Natural killer cell treated with Interleukin-12 subunit alpha and Interleukin-12 subunit beta and Interleukin-15 and Interleukin-18, amount 100 ng/mL, for 72 hours (primary cell): ENCODE measurements around the gene IQCC. TPM values are rescaled to one million over a fixed set of nuclear protein-coding genes. Genes with fewer than 3 reads are reported as not detected.

Source experiments
- ATAC-seq, 2 donors: fragments of 150-1000 bp; cut with Tn5 transposase in 1 of 2; sonication (Bioruptor Pico), chemical (Tn5 transposase) in 1 of 2; 2 replicates each; pipeline ENCODE4 v1.10.0; 2021
- DNase-seq: peaks from one replicate; pipeline ENCODE4 v3.0.0; 2022; ENCODE audit warnings: low spot score
- H3K27ac Mint-ChIP-seq, 2 donors: 1 replicate in 1 of 2; 2 replicates in 1 of 2; pipeline ENCODE4 v1.8.0; 2022; ENCODE audit warnings: mixed read lengths in 2 of 2, mild to moderate bottlenecking in 1 of 2, moderate library complexity in 1 of 2
- H3K27me3 Mint-ChIP-seq, 2 donors: 1 replicate in 1 of 2; 2 replicates in 1 of 2; pipeline ENCODE4 v1.8.0; 2022; ENCODE audit warnings: mixed read lengths in 2 of 2
- H3K36me3 Mint-ChIP-seq: one replicate; pipeline ENCODE4 v1.8.0; 2022; ENCODE audit warnings: mixed read lengths
- H3K4me1 Mint-ChIP-seq, 2 donors: 1 replicate in 1 of 2; 2 replicates in 1 of 2; pipeline ENCODE4 v1.8.0; 2022; ENCODE audit warnings: low read depth in 2 of 2, mixed read lengths in 2 of 2, mild to moderate bottlenecking in 1 of 2
- H3K4me3 Mint-ChIP-seq: one replicate; pipeline ENCODE4 v1.8.0; 2022; ENCODE audit warnings: mixed read lengths
- H3K9me3 Mint-ChIP-seq: 2 replicates; pipeline ENCODE4 v1.8.0; 2022; ENCODE audit warnings: mixed read lengths
- total RNA-seq, 2 donors: library from RNA; stranded (reverse); gene quantifications; one replicate each; pipeline ENCODE4 v1.2.3, GENCODE V29; 2022

Gene IQCC
- total RNA-seq, 2 donors from 2014 or later: 1.7 to 5.0 TPM

- Mint-ChIP-seq H3K27me3 (no peaks in the 10 kb centered on the region), H3K27ac (peak overlapping the region; percentile 71 to 94), H3K9me3 (no peaks in the 10 kb centered on the region), H3K4me1 (peaks cover 39 to 50% of the 10 kb centered on the region in 2 donors), H3K4me3 (peak overlapping the region; percentile 95), H3K36me3 (peaks cover 10% of the 10 kb centered on the region)
- ATAC-seq (no peak), DNase-seq (no peak)
Observed at GRCh38 chr1:32199717-32200072, 5.8 kb upstream of the IQCC start.

DNA sequence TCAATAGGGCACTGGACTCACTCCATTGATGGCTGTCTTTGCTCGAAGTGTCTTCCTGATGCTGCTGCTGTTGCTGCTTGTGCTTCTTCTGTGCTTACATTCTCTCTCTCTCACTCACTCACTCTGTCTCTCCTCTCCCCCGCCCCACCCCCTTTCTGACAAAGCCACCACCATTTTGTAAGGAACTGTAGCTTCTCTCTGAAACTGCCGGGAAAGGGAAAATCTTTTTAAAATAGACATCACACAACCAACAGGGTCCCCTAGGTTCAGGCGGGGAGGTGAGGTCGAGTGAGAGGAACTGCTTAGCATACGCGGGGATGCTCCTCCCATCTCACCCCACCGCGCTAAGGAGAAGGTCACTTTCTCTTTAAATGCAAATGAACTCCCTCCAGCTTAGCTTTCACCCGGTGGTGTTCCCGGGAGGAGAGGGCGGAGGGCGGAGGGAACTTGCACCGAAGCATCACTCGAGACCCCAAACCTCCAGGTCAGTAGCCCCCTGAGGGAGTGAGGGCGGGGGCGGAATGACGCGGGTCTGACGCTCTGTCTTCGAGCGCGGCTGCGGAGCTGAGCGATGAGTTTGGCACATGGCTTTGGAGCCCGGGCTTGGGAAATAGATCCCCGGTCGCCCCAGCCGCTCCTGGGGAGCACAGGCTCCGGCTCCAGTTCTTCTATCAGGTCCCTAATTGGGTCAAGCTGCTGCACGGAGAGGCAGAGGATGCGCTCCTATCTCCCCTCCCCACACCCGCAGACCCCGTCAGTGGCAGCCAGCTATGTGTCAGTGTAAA is 5.1 kb upstream of the IQCC start, which contains the start of gene CCDC28B:
TSS of gene CCDC28B (plus strand) at position 370 of the 785 bp plus-strand sequence. CDS start 1,341 bp downstream, outside the sequence.
- no peaks in the 10 kb centered on the region for H3K27me3 Mint-ChIP-seq
- DNase-seq: peak; percentile 72
- peak within 1 kb of the TSS; percentile 92 to 94 for H3K27ac Mint-ChIP-seq
- H3K4me1 Mint-ChIP-seq: peaks cover 39 to 45% of the 10 kb centered on the region in 2 donors
- no peaks in the 10 kb centered on the region for H3K9me3 Mint-ChIP-seq
- H3K36me3 Mint-ChIP-seq: peaks cover 10% of the 10 kb centered on the region
- peak; percentile 55 to 67 for ATAC-seq
- peak within 1 kb of the TSS; percentile 95 for H3K4me3 Mint-ChIP-seq

DNA sequence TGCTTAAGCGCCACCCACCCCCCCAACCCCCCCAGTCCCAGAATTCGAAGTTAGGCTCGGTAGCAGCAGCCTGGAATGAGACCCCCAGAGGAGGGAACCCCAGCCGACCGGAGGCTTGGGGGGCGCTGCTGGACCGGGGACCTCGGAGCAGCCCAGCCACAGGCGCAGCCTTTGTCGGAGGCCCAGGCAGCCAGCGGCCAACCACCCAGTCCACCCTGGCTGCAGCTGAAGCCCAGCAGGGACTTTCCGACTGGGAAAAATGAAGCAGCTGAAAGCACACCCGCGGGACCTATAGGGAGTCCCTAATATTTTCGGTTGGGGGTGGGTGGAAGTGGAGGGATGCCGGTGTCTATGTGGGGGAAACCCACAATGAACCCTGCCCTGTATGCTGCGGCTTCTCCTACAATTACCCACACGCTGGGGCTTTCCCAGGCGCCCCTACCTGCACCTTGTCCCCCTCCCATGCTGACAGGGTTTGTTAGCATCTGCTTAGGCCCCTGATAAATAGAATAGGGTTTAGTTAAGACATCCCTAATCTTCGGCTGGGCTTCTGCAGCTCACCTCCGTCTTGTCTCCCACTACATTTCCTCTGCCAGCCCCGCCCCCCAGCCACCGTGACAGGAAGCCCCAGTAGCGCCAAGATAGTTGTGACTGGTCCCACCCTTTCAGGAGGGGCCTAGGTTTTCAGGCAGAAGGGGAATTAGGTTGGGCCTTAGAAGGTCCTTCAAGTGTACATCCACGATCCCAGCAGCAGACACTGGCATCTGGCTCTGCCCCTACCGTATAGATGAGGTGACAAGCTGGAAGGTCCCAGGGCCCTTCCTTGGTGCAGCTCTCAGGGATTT is 4.2 kb upstream of the IQCC start:
- ATAC-seq (peak; percentile 69 to 75), DNase-seq (peak; percentile 84)
- Mint-ChIP-seq H3K27me3 (no peaks in the 10 kb centered on the region), H3K4me3 (peak overlapping the region; percentile 95), H3K27ac (peak overlapping the region; percentile 92 to 94), H3K9me3 (no peaks in the 10 kb centered on the region), H3K36me3 (peaks cover 6% of the 10 kb centered on the region), H3K4me1 (peaks cover 37 to 46% of the 10 kb centered on the region in 2 donors)

DNA sequence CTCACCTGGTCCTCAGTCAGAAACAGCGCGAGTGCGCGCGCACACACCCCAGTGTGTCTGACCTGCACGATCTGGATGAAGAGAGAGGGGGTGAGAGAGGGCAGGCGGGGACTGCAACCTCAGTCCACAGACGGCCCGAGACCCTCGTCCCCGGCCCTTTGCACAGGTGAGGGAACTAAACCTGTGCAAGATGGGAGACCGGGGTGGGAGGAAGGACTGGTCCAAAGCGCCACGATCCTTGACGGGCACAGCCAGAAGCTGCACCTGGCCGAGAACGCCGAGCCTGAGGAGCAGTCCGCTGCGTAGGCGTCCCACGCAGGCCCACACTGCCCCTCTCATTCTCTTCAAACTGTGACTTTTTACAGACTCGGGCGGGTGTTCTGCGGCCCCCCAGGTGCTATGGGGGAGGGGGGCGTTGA is 519 bp upstream of the IQCC start:
- no peak for DNase-seq
- no peak for ATAC-seq
- no peaks in the 10 kb centered on the region for H3K9me3 Mint-ChIP-seq
- no peaks in the 10 kb centered on the region for H3K27me3 Mint-ChIP-seq
- peak overlapping the region; percentile 91 for H3K4me3 Mint-ChIP-seq
- H3K27ac Mint-ChIP-seq: no peak overlapping the region
- H3K4me1 Mint-ChIP-seq: peaks cover 29 to 34% of the 10 kb centered on the region in 2 donors
- H3K36me3 Mint-ChIP-seq: no peaks in the 10 kb centered on the region

DNA sequence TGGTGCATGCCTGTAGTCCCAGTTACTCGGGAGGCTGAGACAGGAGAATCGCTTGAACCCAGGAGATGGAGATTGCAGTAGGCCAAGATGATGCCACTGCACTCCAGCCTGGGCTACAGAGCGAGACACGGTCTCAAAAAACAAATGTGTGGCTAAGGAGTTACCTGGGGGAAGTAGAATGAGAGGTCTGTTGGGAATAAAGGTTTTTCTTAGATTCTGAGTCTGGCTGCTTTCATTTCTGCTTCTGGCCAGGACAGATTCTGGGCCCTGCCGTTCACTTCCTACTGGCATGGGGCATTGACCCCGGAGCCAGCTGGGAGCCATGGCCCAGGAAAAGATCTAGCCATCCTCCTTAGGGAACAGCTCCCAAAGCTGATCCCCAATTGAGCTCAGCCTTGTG is 3.0 kb downstream of the IQCC start:
- no peak for ATAC-seq
- no peaks in the 10 kb centered on the region for H3K9me3 Mint-ChIP-seq
- H3K4me1 Mint-ChIP-seq: peaks cover 7 to 13% of the 10 kb centered on the region in 2 donors
- H3K27ac Mint-ChIP-seq: no peak overlapping the region
- H3K4me3 Mint-ChIP-seq: no peak overlapping the region
- no peak for DNase-seq
- H3K27me3 Mint-ChIP-seq: no peaks in the 10 kb centered on the region
- no peaks in the 10 kb centered on the region for H3K36me3 Mint-ChIP-seq

DNA sequence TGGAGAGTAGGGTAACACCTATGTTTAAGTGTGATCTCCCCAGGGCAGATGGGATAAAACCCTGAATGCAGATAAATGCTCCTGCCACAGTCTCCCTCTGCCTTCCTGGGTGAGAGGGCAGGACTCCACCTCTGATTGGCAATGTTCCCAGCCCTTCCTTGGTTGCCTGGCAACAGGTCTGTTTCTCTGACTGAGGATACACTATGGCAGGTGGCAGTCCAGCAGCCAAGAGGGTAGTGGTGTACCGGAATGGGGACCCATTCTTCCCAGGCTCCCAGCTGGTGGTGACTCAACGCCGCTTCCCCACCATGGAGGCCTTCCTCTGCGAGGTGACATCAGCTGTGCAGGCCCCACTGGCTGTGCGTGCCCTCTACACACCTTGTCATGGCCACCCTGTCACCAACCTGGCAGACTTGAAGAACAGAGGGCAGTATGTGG is 3.4 kb downstream of the IQCC start, which contains the start of gene DCDC2B:
TSS of gene DCDC2B (plus strand) at position 199 of the 438 bp plus-strand sequence. CDS start at position 204, 5 bp downstream.
- H3K27me3 Mint-ChIP-seq: no peaks in the 10 kb centered on the region
- H3K4me1 Mint-ChIP-seq: peaks cover 7 to 10% of the 10 kb centered on the region in 2 donors
- no peaks in the 10 kb centered on the region for H3K9me3 Mint-ChIP-seq
- no peak within 1 kb of the TSS for H3K27ac Mint-ChIP-seq
- DNase-seq (no peak), ATAC-seq (no peak)
- no peak within 1 kb of the TSS for H3K4me3 Mint-ChIP-seq
- no peaks in the 10 kb centered on the region for H3K36me3 Mint-ChIP-seq

DNA sequence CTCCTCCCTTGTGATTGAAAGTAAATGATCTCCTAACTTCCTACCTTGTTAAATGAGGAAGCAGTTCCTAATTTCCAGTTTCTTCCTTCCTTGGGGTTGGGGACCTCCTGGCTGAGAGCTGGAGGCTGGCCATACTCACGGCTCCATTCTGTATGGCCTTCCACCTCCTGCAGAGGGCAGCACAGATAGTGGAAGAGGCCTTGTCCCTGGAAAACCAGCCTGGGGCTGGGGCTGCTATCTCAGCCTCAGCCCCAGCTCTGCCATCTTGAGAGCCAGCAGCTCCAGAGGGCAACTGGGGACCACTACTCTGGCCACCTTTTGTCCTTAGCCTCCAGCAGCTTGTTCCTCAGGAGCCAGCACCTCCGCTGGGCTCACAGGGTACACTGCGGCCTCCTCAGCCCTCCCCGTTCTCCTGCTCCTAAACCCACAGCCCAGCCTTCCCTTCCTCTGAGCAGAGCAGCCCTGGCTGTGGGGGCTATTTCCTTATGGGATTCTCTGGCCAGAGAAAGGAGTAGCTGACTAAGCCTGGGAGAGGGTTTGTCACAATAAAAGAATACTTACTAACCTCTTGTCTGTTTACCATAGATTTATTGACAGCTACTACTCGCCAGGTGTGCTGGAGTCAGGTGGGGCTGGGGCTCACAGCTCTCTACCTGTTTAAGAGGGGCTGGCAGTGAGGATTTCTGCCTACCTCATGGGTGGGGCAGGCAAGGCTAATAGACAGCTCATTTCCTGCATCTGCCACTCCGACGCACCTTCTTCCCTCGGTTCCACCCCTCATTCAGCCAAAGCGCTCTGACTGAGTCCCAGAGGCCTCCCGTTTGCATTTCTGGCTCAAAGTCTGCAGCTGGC is 10.4 kb downstream of the IQCC start:
- H3K4me1 Mint-ChIP-seq: peaks cover 3 to 5% of the 10 kb centered on the region in 2 donors
- DNase-seq (no peak), ATAC-seq (peak; percentile 70 to 83)
- H3K36me3 Mint-ChIP-seq: no peaks in the 10 kb centered on the region
- no peak overlapping the region for H3K27ac Mint-ChIP-seq
- H3K4me3 Mint-ChIP-seq: no peak overlapping the region
- H3K9me3 Mint-ChIP-seq: no peaks in the 10 kb centered on the region
- H3K27me3 Mint-ChIP-seq: no peaks in the 10 kb centered on the region

DNA sequence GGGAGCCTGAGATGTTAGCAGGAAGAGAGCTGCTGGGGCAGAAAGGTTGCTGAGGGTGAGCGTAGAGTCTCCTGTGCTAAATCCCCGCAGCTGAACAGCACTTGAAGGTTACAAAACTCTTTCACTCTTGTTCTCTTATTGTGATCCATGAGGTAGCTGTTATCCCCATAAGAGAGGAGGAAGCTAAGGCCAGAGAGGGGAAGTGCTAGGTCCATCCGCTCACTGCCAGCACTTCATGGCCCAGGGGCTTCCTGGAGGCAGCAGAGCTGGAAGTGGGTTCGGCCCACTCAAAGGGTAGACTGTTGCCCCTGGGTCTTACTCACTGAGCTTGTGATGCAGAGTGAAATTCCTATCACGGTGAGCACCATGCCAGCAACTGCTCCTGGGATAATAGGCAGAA is 11.1 kb downstream of the IQCC start:
- DNase-seq (no peak), ATAC-seq (no peak)
- H3K9me3 Mint-ChIP-seq: no peaks in the 10 kb centered on the region
- H3K27me3 Mint-ChIP-seq: no peaks in the 10 kb centered on the region
- no peak overlapping the region for H3K4me3 Mint-ChIP-seq
- no peaks in the 10 kb centered on the region for H3K36me3 Mint-ChIP-seq
- no peak overlapping the region for H3K27ac Mint-ChIP-seq
- peaks cover 7 to 10% of the 10 kb centered on the region in 2 donors for H3K4me1 Mint-ChIP-seq

DNA sequence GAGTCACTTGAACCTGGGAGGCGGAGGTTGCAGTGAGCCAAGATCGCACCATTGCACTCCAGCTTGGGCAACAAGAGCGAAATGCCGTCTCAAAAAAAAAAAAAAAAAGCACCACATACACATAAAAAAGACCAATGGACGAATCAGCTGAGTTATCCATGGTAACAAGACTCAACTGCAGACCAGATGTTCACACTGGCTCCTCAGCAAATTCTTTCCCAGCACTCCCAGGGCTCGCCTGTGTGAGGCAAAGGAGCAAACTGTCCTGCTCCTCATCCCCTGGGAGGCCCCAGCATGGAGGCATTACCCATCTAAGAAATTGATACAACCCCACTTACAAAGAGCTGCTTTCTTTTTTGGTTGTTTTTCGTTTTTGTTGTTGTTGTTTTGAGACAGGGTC is 13.6 kb downstream of the IQCC start:
- Mint-ChIP-seq H3K36me3 (no peaks in the 10 kb centered on the region), H3K27ac (no peak overlapping the region)

GRCh38 chr1:32220746-32221580 is 15.5 kb downstream of the IQCC start:
- H3K36me3 Mint-ChIP-seq: peaks cover 4% of the 10 kb centered on the region

More for the DNA sequence above, 13.6 kb downstream of the IQCC start:
- no peak overlapping the region for H3K4me3 Mint-ChIP-seq
- DNase-seq: no peak
- H3K9me3 Mint-ChIP-seq: no peaks in the 10 kb centered on the region
- no peak for ATAC-seq
- peaks cover 15 to 21% of the 10 kb centered on the region in 2 donors for H3K4me1 Mint-ChIP-seq
- no peaks in the 10 kb centered on the region for H3K27me3 Mint-ChIP-seq

GRCh38 chr1:32221581-32221979 is 16.1 kb downstream of the IQCC start:
- ATAC-seq (no peak), DNase-seq (no peak)
- Mint-ChIP-seq H3K27ac (peak overlapping the region; percentile 86 to 95), H3K36me3 (peaks cover 4% of the 10 kb centered on the region), H3K9me3 (no peaks in the 10 kb centered on the region), H3K27me3 (no peaks in the 10 kb centered on the region), H3K4me3 (peak overlapping the region; percentile 90), H3K4me1 (peaks cover 20 to 25% of the 10 kb centered on the region in 2 donors)

More at GRCh38 chr1:32220746-32221580, 15.5 kb downstream of the IQCC start:
- ATAC-seq (no peak), DNase-seq (no peak)
- H3K4me3 Mint-ChIP-seq: peak overlapping the region; percentile 90
- H3K9me3 Mint-ChIP-seq: no peaks in the 10 kb centered on the region
- H3K27ac Mint-ChIP-seq: peak overlapping the region; percentile 86 to 95
- H3K27me3 Mint-ChIP-seq: no peaks in the 10 kb centered on the region
- peaks cover 20 to 25% of the 10 kb centered on the region in 2 donors for H3K4me1 Mint-ChIP-seq

GRCh38 chr1:32221980-32222755 is 16.7 kb downstream of the IQCC start, which contains the start of the genes EIF3I and TMEM234:
Gene EIF3I, plus strand, starts transcription at chr1:32222407. Its CDS starts 35 bp downstream, at chr1:32222442.
Gene TMEM234, minus strand, starts transcription at chr1:32222353. Its CDS starts 31 bp downstream, at chr1:32222322.
- DNase-seq (peak; percentile 93), ATAC-seq (peak; percentile 95 to 97)
- no peaks in the 10 kb centered on the region for H3K27me3 Mint-ChIP-seq
- H3K36me3 Mint-ChIP-seq: peaks cover 4% of the 10 kb centered on the region
- peaks cover 20 to 25% of the 10 kb centered on the region in 2 donors for H3K4me1 Mint-ChIP-seq
- H3K27ac Mint-ChIP-seq: peak within 1 kb of the TSS; percentile 86 to 95
- H3K9me3 Mint-ChIP-seq: no peaks in the 10 kb centered on the region
- H3K4me3 Mint-ChIP-seq: peak within 1 kb of the TSS; percentile 90
